HepG2 (cell line): ENCODE results near the gene EGLN2. TPM values are rescaled to one million over a fixed set of nuclear protein-coding genes. Genes with fewer than 3 reads are reported as not detected.

Source experiments
- FOXP1 ChIP-seq, 2 experiments: fragments of 450-650 bp in 1 of 2; IDR thresholded peaks; 2 replicates each; pipeline ENCODE4 v1.6.1; 2017 to 2018; ENCODE audit warnings: antibody characterized with exemption in 1 of 2
- HMGA1 ChIP-seq: sonication (generic); formaldehyde crosslinking; conservative IDR thresholded peaks from 2 replicates; pipeline ENCODE4 v1.4.0; 2020; ENCODE audit warnings: missing genetic modification reagents
- KDM2A ChIP-seq: sonication (generic); formaldehyde crosslinking; IDR thresholded peaks from 2 replicates; pipeline ENCODE4 v1.4.0; 2020; ENCODE audit warnings: low read depth, missing genetic modification reagents, borderline replicate concordance
- KDM5A ChIP-seq: fragments of 200-600 bp; sonication (generic); IDR thresholded peaks from 2 replicates; pipeline ENCODE4 v1.7.0; 2018; ENCODE audit warnings: antibody characterized with exemption, mild to moderate bottlenecking, low read length, borderline replicate concordance
- KLF15 ChIP-seq: sonication (generic); formaldehyde crosslinking; IDR thresholded peaks from 2 replicates; pipeline ENCODE4 v1.8.1; 2023; ENCODE audit warnings: borderline replicate concordance, mild to moderate bottlenecking, inconsistent platforms, missing genetic modification reagents, mixed read lengths
- NFIB ChIP-seq: sonication (generic); formaldehyde crosslinking; IDR thresholded peaks from 2 replicates; pipeline ENCODE4 v1.9.0; 2021; ENCODE audit warnings: missing genetic modification reagents, mild to moderate bottlenecking, borderline replicate concordance
- SP2 ChIP-seq: sonication (generic); formaldehyde crosslinking; IDR thresholded peaks from 2 replicates; pipeline ENCODE4 v1.5.1; 2020; ENCODE audit warnings: mild to moderate bottlenecking, missing genetic modification reagents
- U2AF1 ChIP-seq: fragments of 200-400 bp; formaldehyde crosslinking; optimal IDR thresholded peaks from 2 replicates; pipeline ENCODE3; 2017; ENCODE audit warnings: mild to moderate bottlenecking, low read depth, low read length
- polyA plus RNA-seq, 8 experiments: library from polyadenylated mRNA; depleted of rRNA in 3 of 8; stranded (reverse) in 7 of 8; unstranded in 1 of 8; fragments of >200 nt; fragmentation: Illumina TruSeq in 4 of 8; extraction: Trizol in 4 of 8; gene quantifications; 2 replicates each; pipeline versions ENCODE4 v1.2.1 to v1.2.3, GENCODE V29; 2011 to 2016; ENCODE audit warnings: low read depth in 4 of 8, missing spikeins in 1 of 8, mixed read lengths in 1 of 8; ENCODE audit not compliant: insufficient read depth in 1 of 8
- total RNA-seq, 5 experiments: library from RNA; depleted of rRNA; stranded (reverse); fragments of >200 nt; fragmentation: Illumina TruSeq; extraction: Trizol; gene quantifications; 2 replicates each; pipeline ENCODE4 v1.2.3, GENCODE V29; 2016; ENCODE audit warnings: low read depth in 1 of 5
- TF ChIP-seq, protein P1 (sequence below): sonication (generic); formaldehyde crosslinking; IDR thresholded peaks from 2 replicates; pipeline ENCODE4 v1.4.0; 2020; ENCODE audit warnings: missing genetic modification reagents
- TF ChIP-seq, protein P2 (sequence below): sonication (generic); formaldehyde crosslinking; IDR thresholded peaks from 2 replicates; pipeline ENCODE4 v1.5.0; 2020; ENCODE audit warnings: mild to moderate bottlenecking, missing genetic modification reagents, borderline replicate concordance
- TF ChIP-seq, protein P3 (sequence below): sonication (generic); formaldehyde crosslinking; IDR thresholded peaks from 2 replicates; pipeline ENCODE4 v1.4.0; 2020; ENCODE audit warnings: missing genetic modification reagents, low read depth, mild to moderate bottlenecking, borderline replicate concordance
- TF ChIP-seq, protein P4 (sequence below): sonication (generic); formaldehyde crosslinking; IDR thresholded peaks from 2 replicates; pipeline ENCODE4 v1.8.0; 2022; ENCODE audit warnings: missing genetic modification reagents, mild to moderate bottlenecking, moderate library complexity, borderline replicate concordance

Gene EGLN2
- total and polyA plus RNA-seq, 2 of the 13 experiments (the other 11 are each of a cell fraction or from before 2014, with no cell fraction given): 16.5 to 40.8 TPM

DNA sequence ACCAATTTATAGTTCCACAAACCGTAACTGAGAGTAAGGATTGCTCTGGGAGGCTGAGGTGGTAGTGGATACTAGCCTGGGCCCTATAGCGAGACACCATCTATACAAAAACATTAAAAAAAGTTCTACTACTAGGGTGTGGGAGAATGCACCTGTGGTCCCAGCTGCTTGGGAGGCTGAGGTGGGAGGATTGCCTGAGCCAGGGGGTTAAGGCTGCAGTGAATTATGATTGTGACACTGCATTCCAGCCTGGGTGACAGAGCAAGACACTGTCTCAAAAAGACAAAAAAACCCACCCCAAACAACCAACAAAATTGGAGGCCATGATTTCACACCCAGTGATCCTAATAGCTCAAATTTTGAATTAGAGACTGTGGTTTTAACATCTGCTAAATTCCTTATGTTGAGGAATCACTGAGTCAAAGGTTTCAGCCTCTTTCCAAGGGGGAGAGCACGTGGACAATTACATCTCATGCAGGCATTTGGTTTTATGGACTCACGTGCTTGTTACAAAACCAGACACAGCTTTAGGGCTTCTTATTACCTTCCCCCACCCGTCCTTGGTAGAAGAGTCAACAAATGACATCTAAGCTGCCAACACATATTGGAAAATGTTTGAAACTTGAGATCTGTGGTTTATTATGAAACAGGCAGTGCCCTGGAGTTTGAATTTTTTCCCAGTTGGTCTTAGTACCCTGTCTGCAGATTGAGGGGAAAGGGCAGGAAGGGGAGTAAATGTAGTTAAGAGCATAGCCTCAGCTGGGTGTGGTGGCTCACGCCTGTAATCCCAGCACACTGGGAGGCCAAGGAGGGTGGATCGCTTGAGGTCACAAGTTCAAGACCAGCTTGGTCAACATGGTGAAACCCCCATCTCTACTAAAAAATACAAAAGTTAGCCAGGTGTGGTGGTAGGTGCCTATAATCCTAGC, 32.8 kb downstream of the EGLN2 start (continued):
- TF ChIP-seq, protein P1, sequence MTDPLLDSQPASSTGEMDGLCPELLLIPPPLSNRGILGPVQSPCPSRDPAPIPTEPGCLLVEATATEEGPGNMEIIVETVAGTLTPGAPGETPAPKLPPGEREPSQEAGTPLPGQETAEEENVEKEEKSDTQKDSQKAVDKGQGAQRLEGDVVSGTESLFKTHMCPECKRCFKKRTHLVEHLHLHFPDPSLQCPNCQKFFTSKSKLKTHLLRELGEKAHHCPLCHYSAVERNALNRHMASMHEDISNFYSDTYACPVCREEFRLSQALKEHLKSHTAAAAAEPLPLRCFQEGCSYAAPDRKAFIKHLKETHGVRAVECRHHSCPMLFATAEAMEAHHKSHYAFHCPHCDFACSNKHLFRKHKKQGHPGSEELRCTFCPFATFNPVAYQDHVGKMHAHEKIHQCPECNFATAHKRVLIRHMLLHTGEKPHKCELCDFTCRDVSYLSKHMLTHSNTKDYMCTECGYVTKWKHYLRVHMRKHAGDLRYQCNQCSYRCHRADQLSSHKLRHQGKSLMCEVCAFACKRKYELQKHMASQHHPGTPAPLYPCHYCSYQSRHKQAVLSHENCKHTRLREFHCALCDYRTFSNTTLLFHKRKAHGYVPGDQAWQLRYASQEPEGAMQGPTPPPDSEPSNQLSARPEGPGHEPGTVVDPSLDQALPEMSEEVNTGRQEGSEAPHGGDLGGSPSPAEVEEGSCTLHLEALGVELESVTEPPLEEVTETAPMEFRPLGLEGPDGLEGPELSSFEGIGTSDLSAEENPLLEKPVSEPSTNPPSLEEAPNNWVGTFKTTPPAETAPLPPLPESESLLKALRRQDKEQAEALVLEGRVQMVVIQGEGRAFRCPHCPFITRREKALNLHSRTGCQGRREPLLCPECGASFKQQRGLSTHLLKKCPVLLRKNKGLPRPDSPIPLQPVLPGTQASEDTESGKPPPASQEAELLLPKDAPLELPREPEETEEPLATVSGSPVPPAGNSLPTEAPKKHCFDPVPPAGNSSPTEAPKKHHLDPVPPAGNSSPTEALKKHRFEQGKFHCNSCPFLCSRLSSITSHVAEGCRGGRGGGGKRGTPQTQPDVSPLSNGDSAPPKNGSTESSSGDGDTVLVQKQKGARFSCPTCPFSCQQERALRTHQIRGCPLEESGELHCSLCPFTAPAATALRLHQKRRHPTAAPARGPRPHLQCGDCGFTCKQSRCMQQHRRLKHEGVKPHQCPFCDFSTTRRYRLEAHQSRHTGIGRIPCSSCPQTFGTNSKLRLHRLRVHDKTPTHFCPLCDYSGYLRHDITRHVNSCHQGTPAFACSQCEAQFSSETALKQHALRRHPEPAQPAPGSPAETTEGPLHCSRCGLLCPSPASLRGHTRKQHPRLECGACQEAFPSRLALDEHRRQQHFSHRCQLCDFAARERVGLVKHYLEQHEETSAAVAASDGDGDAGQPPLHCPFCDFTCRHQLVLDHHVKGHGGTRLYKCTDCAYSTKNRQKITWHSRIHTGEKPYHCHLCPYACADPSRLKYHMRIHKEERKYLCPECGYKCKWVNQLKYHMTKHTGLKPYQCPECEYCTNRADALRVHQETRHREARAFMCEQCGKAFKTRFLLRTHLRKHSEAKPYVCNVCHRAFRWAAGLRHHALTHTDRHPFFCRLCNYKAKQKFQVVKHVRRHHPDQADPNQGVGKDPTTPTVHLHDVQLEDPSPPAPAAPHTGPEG (CRISPR knock-in tag): 0 out of 2 replicates have a peak, but pooled peaks have one; percentile 59
- TF ChIP-seq, protein P2, sequence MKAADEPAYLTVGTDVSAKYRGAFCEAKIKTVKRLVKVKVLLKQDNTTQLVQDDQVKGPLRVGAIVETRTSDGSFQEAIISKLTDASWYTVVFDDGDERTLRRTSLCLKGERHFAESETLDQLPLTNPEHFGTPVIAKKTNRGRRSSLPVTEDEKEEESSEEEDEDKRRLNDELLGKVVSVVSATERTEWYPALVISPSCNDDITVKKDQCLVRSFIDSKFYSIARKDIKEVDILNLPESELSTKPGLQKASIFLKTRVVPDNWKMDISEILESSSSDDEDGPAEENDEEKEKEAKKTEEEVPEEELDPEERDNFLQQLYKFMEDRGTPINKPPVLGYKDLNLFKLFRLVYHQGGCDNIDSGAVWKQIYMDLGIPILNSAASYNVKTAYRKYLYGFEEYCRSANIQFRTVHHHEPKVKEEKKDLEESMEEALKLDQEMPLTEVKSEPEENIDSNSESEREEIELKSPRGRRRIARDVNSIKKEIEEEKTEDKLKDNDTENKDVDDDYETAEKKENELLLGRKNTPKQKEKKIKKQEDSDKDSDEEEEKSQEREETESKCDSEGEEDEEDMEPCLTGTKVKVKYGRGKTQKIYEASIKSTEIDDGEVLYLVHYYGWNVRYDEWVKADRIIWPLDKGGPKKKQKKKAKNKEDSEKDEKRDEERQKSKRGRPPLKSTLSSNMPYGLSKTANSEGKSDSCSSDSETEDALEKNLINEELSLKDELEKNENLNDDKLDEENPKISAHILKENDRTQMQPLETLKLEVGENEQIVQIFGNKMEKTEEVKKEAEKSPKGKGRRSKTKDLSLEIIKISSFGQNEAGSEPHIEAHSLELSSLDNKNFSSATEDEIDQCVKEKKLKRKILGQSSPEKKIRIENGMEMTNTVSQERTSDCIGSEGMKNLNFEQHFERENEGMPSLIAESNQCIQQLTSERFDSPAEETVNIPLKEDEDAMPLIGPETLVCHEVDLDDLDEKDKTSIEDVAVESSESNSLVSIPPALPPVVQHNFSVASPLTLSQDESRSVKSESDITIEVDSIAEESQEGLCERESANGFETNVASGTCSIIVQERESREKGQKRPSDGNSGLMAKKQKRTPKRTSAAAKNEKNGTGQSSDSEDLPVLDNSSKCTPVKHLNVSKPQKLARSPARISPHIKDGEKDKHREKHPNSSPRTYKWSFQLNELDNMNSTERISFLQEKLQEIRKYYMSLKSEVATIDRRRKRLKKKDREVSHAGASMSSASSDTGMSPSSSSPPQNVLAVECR (CRISPR knock-in tag): peak; percentile 61; the same call in 1 of the 2 replicates
- TF ChIP-seq, protein P3, sequence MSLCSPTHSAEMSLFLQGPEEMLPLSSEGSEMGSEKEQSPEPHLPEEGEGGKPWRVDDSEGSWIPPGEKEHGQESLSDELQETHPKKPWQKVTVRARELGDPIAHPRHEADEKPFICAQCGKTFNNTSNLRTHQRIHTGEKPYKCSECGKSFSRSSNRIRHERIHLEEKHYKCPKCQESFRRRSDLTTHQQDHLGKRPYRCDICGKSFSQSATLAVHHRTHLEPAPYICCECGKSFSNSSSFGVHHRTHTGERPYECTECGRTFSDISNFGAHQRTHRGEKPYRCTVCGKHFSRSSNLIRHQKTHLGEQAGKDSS (CRISPR knock-in tag): no peak
- no peak for TF ChIP-seq U2AF1
- no peak for TF ChIP-seq NFIB (CRISPR knock-in tag)
- no peak for TF ChIP-seq KDM5A
- TF ChIP-seq, protein P4, sequence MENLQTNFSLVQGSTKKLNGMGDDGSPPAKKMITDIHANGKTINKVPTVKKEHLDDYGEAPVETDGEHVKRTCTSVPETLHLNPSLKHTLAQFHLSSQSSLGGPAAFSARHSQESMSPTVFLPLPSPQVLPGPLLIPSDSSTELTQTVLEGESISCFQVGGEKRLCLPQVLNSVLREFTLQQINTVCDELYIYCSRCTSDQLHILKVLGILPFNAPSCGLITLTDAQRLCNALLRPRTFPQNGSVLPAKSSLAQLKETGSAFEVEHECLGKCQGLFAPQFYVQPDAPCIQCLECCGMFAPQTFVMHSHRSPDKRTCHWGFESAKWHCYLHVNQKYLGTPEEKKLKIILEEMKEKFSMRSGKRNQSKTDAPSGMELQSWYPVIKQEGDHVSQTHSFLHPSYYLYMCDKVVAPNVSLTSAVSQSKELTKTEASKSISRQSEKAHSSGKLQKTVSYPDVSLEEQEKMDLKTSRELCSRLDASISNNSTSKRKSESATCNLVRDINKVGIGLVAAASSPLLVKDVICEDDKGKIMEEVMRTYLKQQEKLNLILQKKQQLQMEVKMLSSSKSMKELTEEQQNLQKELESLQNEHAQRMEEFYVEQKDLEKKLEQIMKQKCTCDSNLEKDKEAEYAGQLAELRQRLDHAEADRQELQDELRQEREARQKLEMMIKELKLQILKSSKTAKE (CRISPR knock-in tag): peak; percentile 76; the same call in 1 of the 2 replicates
- no peak for TF ChIP-seq KDM2A
- no peak for TF ChIP-seq SP2 (CRISPR knock-in tag)
- TF ChIP-seq FOXP1 (IDR thresholded peaks at IDR 0.05): peak; percentile 75
- peak; percentile 93 for TF ChIP-seq FOXP1 (CRISPR knock-in tag; IDR thresholded peaks at IDR 0.05)
- TF ChIP-seq KLF15 (CRISPR knock-in tag): no peak
- no peak for TF ChIP-seq HMGA1 (CRISPR knock-in tag)
